ENCODE data around the gene STRN3.
"Not testable (repeated sequence)": the region's sequence is repeated elsewhere in the genome, so short reads cannot be mapped to it uniquely, and the experiment has no call there.

The STRN3 gene

GRCh38 chr14:30966415-30967363, 59.5 kb downstream of the STRN3 start:
- DNase-seq = no peak

- not testable (repeated sequence) for DNase-seq
Observed at GRCh38 chr14:30965861-30966260, 60.3 kb downstream of the STRN3 start.

GRCh38 chr14:30962537-30962936, 63.6 kb downstream of the STRN3 start:
- not testable (repeated sequence) for DNase-seq

GRCh38 chr14:30961330-30961729, 64.8 kb downstream of the STRN3 start:
- DNase-seq = no peak

GRCh38 chr14:30960216-30960615, 66.0 kb downstream of the STRN3 start:
- DNase-seq = no peak

- DNase-seq = no peak
Observed at GRCh38 chr14:30958555-30959407, 67.4 kb downstream of the STRN3 start.

- DNase-seq = no peak
Observed at GRCh38 chr14:30957813-30958370, 68.3 kb downstream of the STRN3 start.

GRCh38 chr14:30949651-30950050, 76.5 kb downstream of the STRN3 start:
- DNase-seq = no peak

- DNase-seq = no peak
Observed at GRCh38 chr14:30943694-30944093, 82.5 kb downstream of the STRN3 start.

- DNase-seq = no peak
Observed at GRCh38 chr14:30940886-30941285, 85.3 kb downstream of the STRN3 start.

GRCh38 chr14:30938617-30939016, 87.6 kb downstream of the STRN3 start:
- no peak for DNase-seq

GRCh38 chr14:30935445-30935844, 90.7 kb downstream of the STRN3 start:
- DNase-seq = no peak

- DNase-seq = not testable (repeated sequence)
Observed at GRCh38 chr14:30933937-30934336, 92.2 kb downstream of the STRN3 start.

- no peak for DNase-seq
Observed at GRCh38 chr14:30928462-30928861, 97.7 kb downstream of the STRN3 start.

- DNase-seq = no peak
Observed at GRCh38 chr14:30925254-30925653, 100.9 kb downstream of the STRN3 start.

GRCh38 chr14:30921788-30922187, 104.4 kb downstream of the STRN3 start:
- no peak for DNase-seq

- no peak for DNase-seq
Observed at GRCh38 chr14:30921305-30921704, 104.9 kb downstream of the STRN3 start.

GRCh38 chr14:30915596-30915995, 110.6 kb downstream of the STRN3 start:
- no peak for DNase-seq

GRCh38 chr14:30914812-30915211, 111.4 kb downstream of the STRN3 start:
- no peak for DNase-seq

GRCh38 chr14:30908826-30909225, 117.4 kb downstream of the STRN3 start:
- DNase-seq = no peak

- no peak for DNase-seq
Observed at GRCh38 chr14:30907659-30908057, 118.5 kb downstream of the STRN3 start.

- DNase-seq = no peak
Observed at GRCh38 chr14:30906752-30907658, 119.2 kb downstream of the STRN3 start.
